Renal pelvis (tissue), 3 donors: ENCODE results near the gene KNOP1. TPM values are rescaled to one million over a fixed set of nuclear protein-coding genes. Genes with fewer than 3 reads are reported as not detected.

Source experiments
- polyA plus RNA-seq, 3 donors: library from polyadenylated mRNA; unstranded; fragments of 120-200 nt; gene quantifications; one replicate each; pipeline ENCODE4 v1.2.1, GENCODE V29; 2013; ENCODE audit not compliant: insufficient read length in 3 of 3

Gene KNOP1
- polyA plus RNA-seq, 3 donors = 42.8 to 54.2 (median 49.4) TPM

Other genes starting within 250 kb of the KNOP1 start
- gene GDE1, start 196.1 kb downstream of the KNOP1 start, polyA plus RNA-seq = 10 to 100 TPM; 60.0 to 67.8 (median 62.7) TPM
- gene CCP110, start 194.3 kb downstream of the KNOP1 start, polyA plus RNA-seq = 10 to 100 TPM; 21.6 to 39.0 (median 37.1) TPM
- 10 to 100 TPM; 59.3 to 67.5 (median 60.1) TPM for gene VPS35L, start 162.5 kb downstream of the KNOP1 start, polyA plus RNA-seq
- gene IQCK, start within 50 bp of the KNOP1 start, polyA plus RNA-seq = 10 to 100 TPM; 42.0 to 51.0 (median 45.9) TPM
- gene GPRC5B, start 166.6 kb upstream of the KNOP1 start, polyA plus RNA-seq = 100 to 1,000 TPM; 110 to 129 (median 116) TPM